Omental fat pad (tissue), 4 donors: ENCODE results near the gene PKDCC. TPM values are rescaled to one million over a fixed set of nuclear protein-coding genes. Genes with fewer than 3 reads are reported as not detected.

Experiments used
- ATAC-seq: fragments of 150-250 bp; one replicate; pipeline ENCODE4 v1.9.1; 2016; ENCODE audit warnings: mild to moderate bottlenecking, moderate library complexity; ENCODE audit not compliant: low FRiP score
- DNase-seq: peaks from one replicate; pipeline ENCODE4 v3.0.0-alpha.2; 2019; ENCODE audit warnings: low spot score
- CTCF ChIP-seq, 3 donors: fragments of 450-650 bp; IDR thresholded peaks; one replicate each; pipeline ENCODE4 v1.5.1; 2016 to 2017; ENCODE audit warnings: antibody characterized with exemption in 3 of 3, mild to moderate bottlenecking in 3 of 3, moderate library complexity in 2 of 3
- total RNA-seq, 4 donors: library from RNA; depleted of rRNA; stranded (reverse); fragments of >200 nt; gene quantifications; one replicate each; pipeline ENCODE4 v1.1.0, GENCODE V29; 2016

PKDCC gene
- total RNA-seq, 4 donors from 2014 or later, result 72.6 to 307 (median 149) TPM

DNA sequence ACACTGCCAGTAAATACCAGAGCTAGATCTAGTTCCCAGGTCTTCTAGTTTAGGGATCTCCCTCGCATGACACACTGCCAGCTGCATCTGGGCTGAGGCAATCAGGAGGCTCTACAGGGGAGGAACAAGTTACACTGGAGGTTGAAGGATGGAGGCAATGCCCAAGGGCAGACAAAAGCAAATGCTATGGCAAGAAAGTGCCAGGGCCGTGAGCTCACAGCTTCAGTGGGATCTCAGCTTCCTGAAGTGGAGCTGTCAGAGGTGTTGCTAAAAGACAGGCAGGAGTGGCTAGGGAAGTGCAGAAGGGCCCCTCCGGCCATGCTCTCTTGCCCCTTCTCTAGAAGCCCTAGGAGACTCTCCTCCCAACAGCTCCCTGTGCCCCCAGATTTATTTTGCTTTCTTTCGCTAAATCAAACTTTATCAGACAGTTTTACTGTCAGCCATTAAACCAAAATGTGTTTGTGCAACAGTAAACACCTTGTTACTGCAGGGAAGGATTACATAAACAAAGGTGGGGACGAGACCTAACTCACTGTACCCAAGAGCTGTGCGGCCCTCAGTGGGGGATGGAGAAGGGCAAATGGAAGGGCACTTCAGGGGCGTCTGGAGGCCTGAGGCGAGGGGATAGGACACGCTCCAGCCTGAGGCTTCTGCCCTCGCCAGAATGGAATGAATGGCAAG lies 39.4 kb upstream of the PKDCC start:
- DNase-seq (no peak), ATAC-seq (no peak)
- TF ChIP-seq CTCF (IDR thresholded peaks at IDR 0.05), result no peak

DNA sequence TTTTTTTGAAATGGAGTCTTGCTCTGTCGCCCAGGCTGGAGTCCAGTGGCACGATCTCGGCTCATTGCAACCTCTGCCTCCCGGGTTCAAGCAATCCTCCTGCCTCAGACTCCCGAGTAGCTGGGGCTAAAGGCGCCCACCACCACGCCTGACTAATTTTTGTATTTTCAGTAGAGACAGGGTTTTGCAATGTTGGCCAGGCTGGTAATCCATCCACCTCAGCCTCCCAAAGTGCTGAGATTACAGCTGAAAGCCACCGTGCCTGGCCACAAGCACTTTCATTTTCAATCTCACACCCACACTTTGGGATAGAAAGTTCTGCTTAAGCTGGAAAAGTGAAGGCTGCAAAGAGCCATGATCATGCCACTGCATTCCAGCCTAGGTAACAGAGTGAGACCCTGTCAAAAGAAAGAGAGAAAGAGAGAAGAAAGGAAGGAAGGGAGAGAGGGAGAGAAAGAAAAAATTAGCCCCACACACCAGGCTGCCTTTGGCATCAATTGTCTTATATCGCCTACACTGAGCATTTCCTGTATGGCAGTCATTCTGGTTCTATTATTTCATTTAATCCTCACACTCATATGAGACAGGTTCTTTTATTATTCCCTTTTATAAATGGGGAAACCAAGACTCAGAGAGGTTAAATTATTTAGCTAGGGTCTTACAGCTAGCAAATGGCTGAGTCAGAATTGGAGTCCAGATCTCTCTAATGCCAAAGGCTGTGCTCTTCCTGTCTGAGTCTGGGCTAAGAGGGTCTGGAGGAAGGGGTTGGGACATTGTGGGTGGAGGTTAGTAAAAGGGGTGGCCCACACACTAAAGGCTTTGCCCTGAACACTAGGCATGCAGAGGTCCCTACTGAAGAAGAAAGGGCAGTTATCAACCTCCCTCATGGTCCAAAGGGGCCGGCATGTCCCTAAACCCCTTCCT lies 37.9 kb upstream of the PKDCC start:
- ATAC-seq, result peak; percentile 48
- TF ChIP-seq CTCF (IDR thresholded peaks at IDR 0.05), result no peak
- DNase-seq, result no peak

- DNase-seq (no peak), ATAC-seq (no peak)
These were observed 37.0 kb upstream of the PKDCC start for GRCh38 chr2:42010743-42011298.

GRCh38 chr2:42012137-42012536 lies 35.7 kb upstream of the PKDCC start:
- DNase-seq (no peak), ATAC-seq (no peak)
- no peak for TF ChIP-seq CTCF (IDR thresholded peaks at IDR 0.05)

More at GRCh38 chr2:42010743-42011298, 37.0 kb upstream of the PKDCC start:
- no peak for TF ChIP-seq CTCF (IDR thresholded peaks at IDR 0.05)

- TF ChIP-seq CTCF (IDR thresholded peaks at IDR 0.05), result no peak
- ATAC-seq, result no peak
These were observed 35.2 kb upstream of the PKDCC start for GRCh38 chr2:42012651-42013050.

GRCh38 chr2:42013409-42013808 lies 34.4 kb upstream of the PKDCC start:
- ATAC-seq (no peak), DNase-seq (no peak)
- TF ChIP-seq CTCF (IDR thresholded peaks at IDR 0.05), result no peak

More at GRCh38 chr2:42012651-42013050, 35.2 kb upstream of the PKDCC start:
- no peak for DNase-seq
